HEK293 (cell line): ENCODE data around the gene ARX.

Source experiments
- CTCF ChIP-seq: fragments of 450-650 bp; formaldehyde crosslinking; IDR thresholded peaks from 2 replicates; pipeline ENCODE4 v1.5.1; 2016; ENCODE audit warnings: missing biosample characterization, missing genetic modification characterization
- HOXD13 ChIP-seq: sonication (generic); formaldehyde crosslinking; IDR thresholded peaks from 2 replicates; pipeline ENCODE4 v1.8.0; 2022; ENCODE audit warnings: missing genetic modification reagents, borderline replicate concordance
- IKZF3 ChIP-seq: fragments of 450-650 bp; IDR thresholded peaks from 2 replicates; pipeline ENCODE4 v1.5.0; 2018; ENCODE audit warnings: missing biosample characterization, mild to moderate bottlenecking, missing genetic modification characterization, moderate library complexity
- MZF1 ChIP-seq: fragments of 450-650 bp; formaldehyde crosslinking; IDR thresholded peaks from 2 replicates; pipeline ENCODE4 v1.5.1; 2017; ENCODE audit warnings: missing biosample characterization, missing genetic modification characterization, borderline replicate concordance
- ZEB2 ChIP-seq: fragments of 450-650 bp; formaldehyde crosslinking; IDR thresholded peaks from 2 replicates; pipeline ENCODE4 v1.5.1; 2016; ENCODE audit warnings: missing biosample characterization, missing genetic modification characterization
- ZFP37 ChIP-seq: fragments of 450-650 bp; formaldehyde crosslinking; IDR thresholded peaks from 2 replicates; pipeline ENCODE4 v1.5.1; 2016; ENCODE audit warnings: missing biosample characterization, missing genetic modification characterization
- ZNF223 ChIP-seq: fragments of 450-650 bp; formaldehyde crosslinking; IDR thresholded peaks from 2 replicates; pipeline ENCODE4 v1.5.1; 2016; ENCODE audit warnings: missing biosample characterization, missing genetic modification characterization
- ZNF791 ChIP-seq: fragments of 450-650 bp; formaldehyde crosslinking; IDR thresholded peaks from 2 replicates; pipeline ENCODE4 v1.5.1; 2016; ENCODE audit warnings: missing biosample characterization, missing genetic modification characterization

GRCh38 chrX:25005034-25005381, 10.8 kb downstream of the ARX start:
- no peak for TF ChIP-seq IKZF3 (tag by site-specific recombination)
- TF ChIP-seq ZNF791: no peak
- no peak for TF ChIP-seq ZFP37 (tag by site-specific recombination)
- TF ChIP-seq CTCF (tag by site-specific recombination): no peak
- TF ChIP-seq ZNF223 (tag by site-specific recombination): no peak
- TF ChIP-seq ZEB2 (tag by site-specific recombination): no peak
- no peak for TF ChIP-seq MZF1 (tag by site-specific recombination)
- TF ChIP-seq HOXD13 (CRISPR knock-in tag): no peak
